Gastroesophageal sphincter (tissue), 4 donors: ENCODE results near the gene FPR1. TPM values are rescaled to one million over a fixed set of nuclear protein-coding genes. Genes with fewer than 3 reads are reported as not detected.
A peak's percentile ranks its signal among the peaks of the same experiment; 100 is the strongest.
"Not testable (repeated sequence)": the region's sequence is repeated elsewhere in the genome, so short reads cannot be mapped to it uniquely, and the experiment has no call there.

Experiments
- ATAC-seq: fragments of 150-250 bp; one replicate; pipeline ENCODE4 v1.9.1; 2016; ENCODE audit warnings: mild to moderate bottlenecking, moderate library complexity
- H3K27ac ChIP-seq, 4 donors: fragments of 200-600 bp; sonication (generic) in 3 of 4; 1 replicate in 3 of 4; 2 replicates in 1 of 4; pipeline ENCODE4 v1.5.1; 2016 to 2019
- H3K27me3 ChIP-seq: fragments of 200-600 bp; sonication (generic); one replicate; pipeline ENCODE4 v1.5.1; 2019
- H3K36me3 ChIP-seq, 2 donors: fragments of 200-600 bp; sonication (generic); one replicate each; pipeline ENCODE4 v1.5.1; 2019; ENCODE audit warnings: control low read depth in 1 of 2
- H3K4me1 ChIP-seq, 3 donors: fragments of 200-600 bp; sonication (generic); 1 replicate in 2 of 3; 2 replicates in 1 of 3; pipeline ENCODE4 v1.5.1; 2016 to 2019; ENCODE audit warnings: control low read depth in 2 of 3
- H3K4me3 ChIP-seq, 2 donors: fragments of 200-600 bp; sonication (generic); one replicate each; pipeline ENCODE4 v1.5.1; 2019; ENCODE audit warnings: mild to moderate bottlenecking in 1 of 2, moderate library complexity in 1 of 2
- H3K9me3 ChIP-seq, 3 donors: fragments of 200-600 bp; sonication (generic); one replicate each; pipeline ENCODE4 v1.5.1; 2017 to 2019; ENCODE audit warnings: control low read depth in 2 of 3
- EP300 ChIP-seq: sonication (generic); formaldehyde crosslinking; IDR thresholded peaks from one replicate; pipeline ENCODE4 v1.6.1; 2017; ENCODE audit warnings: antibody characterized with exemption, mild to moderate bottlenecking
- POLR2A ChIP-seq, 2 donors: fragments of 450-650 bp; IDR thresholded peaks; one replicate each; pipeline ENCODE4 v1.6.1; 2017; ENCODE audit warnings: antibody characterized with exemption in 2 of 2, mild to moderate bottlenecking in 2 of 2, moderate library complexity in 1 of 2
- POLR2AphosphoS5 ChIP-seq: sonication (generic); formaldehyde crosslinking; IDR thresholded peaks from one replicate; pipeline ENCODE4 v1.6.1; 2017; ENCODE audit warnings: antibody characterized with exemption
- WGBS, 2 donors: methylation state at CpG; one replicate each; pipeline ENCODE4 v1.1.5; 2018; ENCODE audit warnings: low coverage in 1 of 2; 5-methylcytosine and 5-hydroxymethylcytosine counted together
- total RNA-seq, 4 donors: library from RNA; depleted of rRNA; stranded (reverse); fragments of >200 nt; gene quantifications; one replicate each; pipeline ENCODE4 v1.1.0, GENCODE V29; 2016
- TF ChIP-seq, protein P1 (sequence below), 4 experiments: fragments of 200-600 bp in 2 of 4; fragments of 450-650 bp in 2 of 4; sonication (generic) in 1 of 4; IDR thresholded peaks; one replicate each; pipeline ENCODE4 v1.5.1; 2017 to 2019; ENCODE audit warnings: antibody characterized with exemption in 4 of 4, mild to moderate bottlenecking in 2 of 4, moderate library complexity in 2 of 4

FPR1 gene
- total RNA-seq, 4 donors from 2014 or later, result 0.93 to 19.8 (median 9.2) TPM

DNA sequence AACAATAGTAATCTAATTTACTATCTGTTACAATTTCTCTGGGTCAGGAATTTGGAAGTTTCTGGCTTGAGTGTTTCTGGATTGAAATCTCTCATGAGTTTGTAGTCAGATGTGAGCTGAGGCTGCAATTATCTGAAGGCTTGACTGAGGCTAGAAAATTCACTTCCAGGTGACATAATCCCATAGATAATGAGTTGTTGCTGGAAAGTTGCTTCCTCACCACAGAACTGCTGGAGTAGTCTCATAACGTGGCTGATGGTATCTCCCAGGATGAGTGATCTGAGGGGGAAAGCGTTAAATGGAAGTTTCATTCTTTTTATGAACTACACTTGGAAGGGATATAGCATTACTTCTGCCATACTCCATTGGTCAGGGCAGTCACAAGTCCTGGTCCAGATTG, 28.0 kb upstream of the FPR1 start:
- WGBS, 2 donors, result 50% methylated on average over 2 of the region's 2 CpGs; no CpG with 5 or more reads in 1 of the 2 donors
- Histone ChIP-seq H3K9me3 (no peaks in the 10 kb centered on the region), H3K27ac (no peak overlapping the region), H3K4me1 (peaks cover 0 to 8% (median 0%) of the 10 kb centered on the region in 3 donors), H3K27me3 (peaks cover 67% of the 10 kb centered on the region), H3K36me3 (no peaks in the 10 kb centered on the region), H3K4me3 (no peak overlapping the region)
- ATAC-seq, result no peak
- TF ChIP-seq POLR2AphosphoS5, result no peak

DNA sequence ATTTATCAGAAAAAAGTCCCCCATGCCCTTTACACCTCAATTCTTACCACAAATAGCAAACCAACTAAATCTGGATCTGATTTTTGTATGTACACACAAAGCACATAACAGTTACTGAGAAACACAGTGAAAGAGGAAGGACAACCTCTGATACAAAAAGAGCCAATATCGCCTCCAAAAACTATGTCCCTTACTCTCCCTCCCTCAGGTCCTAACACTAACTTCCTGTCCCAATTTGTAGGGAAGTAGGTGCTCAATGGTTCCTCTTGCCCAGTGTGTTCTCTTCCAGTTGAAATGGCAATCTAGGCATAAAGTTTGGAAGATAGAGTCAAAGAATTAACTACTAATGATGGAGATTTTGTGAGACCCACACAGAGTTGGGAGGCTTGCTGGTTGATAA, 27.5 kb upstream of the FPR1 start:
- peaks cover 66% of the 10 kb centered on the region for H3K27me3 ChIP-seq
- H3K27ac ChIP-seq, result no peak overlapping the region
- H3K9me3 ChIP-seq, result no peaks in the 10 kb centered on the region
- 33 to 73% methylated on average over 1 of the region's 1 CpG for WGBS, 2 donors
- no peak for TF ChIP-seq POLR2A (IDR thresholded peaks at IDR 0.05)
- no peaks in the 10 kb centered on the region for H3K36me3 ChIP-seq
- no peak for ATAC-seq
- H3K4me3 ChIP-seq, result no peak overlapping the region
- H3K4me1 ChIP-seq, result peaks cover 0 to 8% (median 0%) of the 10 kb centered on the region in 3 donors

DNA sequence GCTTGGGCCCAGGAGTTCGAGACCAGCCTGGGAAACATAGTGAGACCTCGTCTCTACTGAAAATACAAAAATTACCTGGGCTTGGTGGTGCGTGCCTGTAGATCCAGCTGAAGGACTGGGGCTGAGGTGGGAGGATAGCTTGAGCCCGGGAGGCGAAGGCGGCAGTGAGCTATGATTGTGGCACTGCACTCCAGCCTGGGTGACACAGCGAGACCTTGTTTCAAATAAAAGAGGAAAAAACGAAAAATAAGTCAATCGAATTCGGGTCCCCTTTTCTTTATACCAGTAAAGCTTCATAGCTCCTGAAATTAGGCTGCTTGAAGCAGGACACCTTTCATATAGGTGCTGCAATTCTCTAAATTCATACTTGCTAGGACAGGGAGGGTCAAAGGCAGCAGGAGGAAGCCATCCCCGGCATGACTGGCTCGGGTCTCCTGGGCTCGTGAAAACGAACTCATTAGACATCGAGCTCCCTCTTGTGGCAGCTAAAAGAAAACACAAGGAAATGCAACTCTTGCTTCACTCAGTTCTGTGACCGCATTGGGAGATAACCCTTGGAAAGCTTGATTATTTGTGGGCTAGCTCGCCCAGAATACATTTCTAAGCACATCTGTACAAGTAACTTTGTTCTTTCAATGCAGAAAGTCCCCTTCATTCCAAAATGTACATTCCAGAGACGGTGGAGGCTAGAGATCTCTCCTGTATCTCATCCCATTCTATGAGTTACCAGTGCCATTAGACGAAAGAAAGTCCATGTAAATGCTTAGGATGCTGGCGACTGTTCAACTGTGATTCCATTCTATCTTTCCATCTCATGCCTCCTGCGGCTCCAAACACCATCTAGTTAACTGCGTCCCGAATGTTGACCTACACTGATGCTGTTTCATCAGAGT, 26.1 kb upstream of the FPR1 start:
- 16 to 23% methylated on average over 15 to 21 of the region's 23 CpGs for WGBS, 2 donors
- no peak overlapping the region for H3K4me3 ChIP-seq
- peak; percentile 87 for ATAC-seq
- H3K27ac ChIP-seq, result no peak overlapping the region
- peaks cover 70% of the 10 kb centered on the region for H3K27me3 ChIP-seq
- H3K9me3 ChIP-seq, result no peaks in the 10 kb centered on the region
- peaks cover 0 to 8% (median 0%) of the 10 kb centered on the region in 3 donors for H3K4me1 ChIP-seq
- no peaks in the 10 kb centered on the region for H3K36me3 ChIP-seq
- no peak for TF ChIP-seq POLR2AphosphoS5
- TF ChIP-seq, protein P1, sequence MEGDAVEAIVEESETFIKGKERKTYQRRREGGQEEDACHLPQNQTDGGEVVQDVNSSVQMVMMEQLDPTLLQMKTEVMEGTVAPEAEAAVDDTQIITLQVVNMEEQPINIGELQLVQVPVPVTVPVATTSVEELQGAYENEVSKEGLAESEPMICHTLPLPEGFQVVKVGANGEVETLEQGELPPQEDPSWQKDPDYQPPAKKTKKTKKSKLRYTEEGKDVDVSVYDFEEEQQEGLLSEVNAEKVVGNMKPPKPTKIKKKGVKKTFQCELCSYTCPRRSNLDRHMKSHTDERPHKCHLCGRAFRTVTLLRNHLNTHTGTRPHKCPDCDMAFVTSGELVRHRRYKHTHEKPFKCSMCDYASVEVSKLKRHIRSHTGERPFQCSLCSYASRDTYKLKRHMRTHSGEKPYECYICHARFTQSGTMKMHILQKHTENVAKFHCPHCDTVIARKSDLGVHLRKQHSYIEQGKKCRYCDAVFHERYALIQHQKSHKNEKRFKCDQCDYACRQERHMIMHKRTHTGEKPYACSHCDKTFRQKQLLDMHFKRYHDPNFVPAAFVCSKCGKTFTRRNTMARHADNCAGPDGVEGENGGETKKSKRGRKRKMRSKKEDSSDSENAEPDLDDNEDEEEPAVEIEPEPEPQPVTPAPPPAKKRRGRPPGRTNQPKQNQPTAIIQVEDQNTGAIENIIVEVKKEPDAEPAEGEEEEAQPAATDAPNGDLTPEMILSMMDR (IDR thresholded peaks at IDR 0.05), result peak; percentile 55 to 81 (median 70)

DNA sequence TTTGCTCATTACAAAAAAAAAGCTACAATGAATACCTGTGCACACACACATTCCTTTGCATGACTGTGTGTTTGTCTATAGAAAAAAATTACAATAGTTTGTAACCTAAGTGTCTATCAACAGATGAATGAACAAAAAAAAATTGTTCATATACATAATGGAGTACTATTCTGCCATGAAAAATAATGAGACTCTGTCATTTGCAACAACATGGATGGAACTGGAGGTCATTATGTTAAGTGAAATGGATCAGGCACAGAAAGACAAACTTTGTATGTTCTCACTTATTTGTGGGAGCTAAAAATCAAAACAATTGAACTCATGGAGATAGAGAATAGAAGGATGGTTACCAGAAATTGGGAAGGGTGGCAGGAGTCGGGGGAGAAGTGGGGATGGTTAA, 24.9 kb upstream of the FPR1 start:
- not testable (repeated sequence) for H3K4me1 ChIP-seq, ATAC-seq, H3K36me3 ChIP-seq, H3K4me3 ChIP-seq, H3K27ac ChIP-seq, H3K9me3 ChIP-seq
- peaks cover 71% of the 10 kb centered on the region for H3K27me3 ChIP-seq
- WGBS, 2 donors, result 86 to 94% methylated on average over 1 of the region's 1 CpG

DNA sequence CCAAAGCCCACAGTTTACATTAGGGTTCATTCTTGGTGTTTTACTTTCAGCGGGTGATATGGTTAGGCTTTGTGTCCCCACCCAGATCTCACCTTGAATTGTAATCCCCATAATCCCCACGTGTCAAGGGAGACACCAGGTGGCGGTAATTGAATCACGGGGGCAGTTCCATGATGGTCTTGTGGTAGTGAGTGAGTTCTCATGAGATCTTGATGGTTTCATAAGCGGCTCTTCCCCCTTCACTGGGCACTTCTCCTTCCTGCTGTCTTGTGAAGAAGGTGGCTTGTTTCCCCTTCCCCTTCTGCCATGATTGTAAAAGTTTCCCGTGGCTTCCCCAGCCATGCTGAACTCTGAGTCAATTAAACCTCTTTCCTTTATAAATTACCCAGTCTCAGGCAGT, 21.3 kb upstream of the FPR1 start:
- TF ChIP-seq POLR2AphosphoS5, result no peak
- no peak for TF ChIP-seq POLR2A (IDR thresholded peaks at IDR 0.05)
- TF ChIP-seq, protein P1 (IDR thresholded peaks at IDR 0.05), result no peak
- no peak for TF ChIP-seq EP300
- Histone ChIP-seq H3K27me3 (peaks cover 54% of the 10 kb centered on the region), H3K4me1 (peaks cover 0 to 5% (median 0%) of the 10 kb centered on the region in 3 donors), H3K27ac (no peak overlapping the region), H3K4me3 (no peak overlapping the region), H3K36me3 (no peaks in the 10 kb centered on the region), H3K9me3 (no peaks in the 10 kb centered on the region)
- no peak for ATAC-seq
- 70% methylated on average over 6 of the region's 6 CpGs; no CpG with 5 or more reads in 1 of the 2 donors for WGBS, 2 donors

DNA sequence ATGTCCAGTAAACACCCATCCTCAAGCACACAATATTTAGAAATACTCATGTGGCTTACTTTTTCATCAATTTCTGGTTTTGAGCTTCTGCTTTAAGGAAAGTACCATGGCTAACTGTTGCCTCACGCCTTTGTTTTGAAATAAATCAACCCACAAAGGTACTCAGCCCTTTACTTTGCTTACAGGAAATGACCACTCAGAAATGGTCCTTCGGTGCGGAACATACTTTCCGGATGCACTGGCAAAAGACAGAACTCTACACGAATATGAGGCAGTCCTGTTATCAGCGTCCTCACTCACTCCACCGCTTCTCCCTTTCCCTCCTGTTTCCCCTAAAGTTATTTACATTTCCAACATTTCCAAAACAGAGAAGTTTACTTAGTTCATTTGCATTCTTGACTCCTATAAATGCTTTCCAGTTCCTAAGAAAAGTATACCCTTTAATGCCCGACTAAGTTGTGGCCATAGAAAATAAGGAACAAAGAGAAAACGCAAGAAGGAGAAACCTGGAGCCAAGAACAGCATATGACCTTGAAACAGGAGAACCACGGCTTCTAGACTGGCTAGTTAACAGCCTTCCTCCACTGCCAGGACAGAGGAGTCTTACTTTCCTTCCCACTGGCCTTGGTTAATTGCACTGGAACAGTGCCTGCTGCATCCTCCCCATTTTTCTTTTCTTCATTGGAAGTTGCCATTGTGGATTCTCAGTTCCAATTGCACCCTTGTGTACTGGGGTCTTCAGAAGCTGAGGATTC, 19.9 kb upstream of the FPR1 start:
- WGBS, 2 donors, result 58 to 73% methylated on average over 8 to 10 of the region's 10 CpGs
- Histone ChIP-seq H3K27ac (no peak overlapping the region), H3K36me3 (no peaks in the 10 kb centered on the region), H3K9me3 (no peaks in the 10 kb centered on the region), H3K27me3 (peaks cover 46% of the 10 kb centered on the region), H3K4me1 (no peaks in the 10 kb centered on the region), H3K4me3 (no peak overlapping the region)
- TF ChIP-seq POLR2AphosphoS5 (no peak), POLR2A (IDR thresholded peaks at IDR 0.05) (no peak), EP300 (no peak)
- ATAC-seq, result no peak
